WTC11 (cell line): ENCODE results near the gene FOXB2. TPM values are rescaled to one million over a fixed set of nuclear protein-coding genes. Genes with fewer than 3 reads are reported as not detected.
A peak's percentile ranks its signal among the peaks of the same experiment; 100 is the strongest.

ENCODE experiments used
- ATAC-seq: fragments of 200-7000 bp; cut with Tn5 transposase; 2 replicates; pipeline ENCODE4 v1.10.0; 2021; ENCODE audit warnings: mild to moderate bottlenecking, moderate library complexity
- CTCF ChIA-PET: fragments of 300-600 bp; sonication (Branson Sonifier 250); formaldehyde crosslinking; loops from one replicate; lab custom pipeline; 2021; ENCODE audit warnings: antibody characterized with exemption; lab: Charles Lee
- POLR2A ChIA-PET: fragments of 350-600 bp; sonication (Branson Sonifier 250); formaldehyde crosslinking; loops from one replicate; lab custom pipeline; 2021; ENCODE audit warnings: antibody characterized with exemption; lab: Charles Lee
- DNase-seq: peaks from one replicate; pipeline ENCODE4 v3.0.0; 2021; ENCODE audit warnings: low spot score
- H3K27ac Mint-ChIP-seq: 2 replicates; pipeline ENCODE4 v1.8.0; 2021; ENCODE audit warnings: mixed read lengths
- H3K27me3 Mint-ChIP-seq: 2 replicates; pipeline ENCODE4 v1.8.0; 2021; ENCODE audit warnings: low read depth, mild to moderate bottlenecking, moderate library complexity, mixed read lengths
- H3K36me3 Mint-ChIP-seq: 2 replicates; pipeline ENCODE4 v1.8.0; 2021; ENCODE audit warnings: mixed read lengths
- H3K4me1 Mint-ChIP-seq: 2 replicates; pipeline ENCODE4 v1.8.0; 2022; ENCODE audit warnings: mixed read lengths
- H3K4me3 Mint-ChIP-seq: 2 replicates; pipeline ENCODE4 v1.8.0; 2021; ENCODE audit warnings: mild to moderate bottlenecking, moderate library complexity, mixed read lengths
- H3K9me3 Mint-ChIP-seq: 2 replicates; pipeline ENCODE4 v1.8.0; 2021; ENCODE audit warnings: mixed read lengths
- ATF1 ChIP-seq: sonication (generic); formaldehyde crosslinking; IDR thresholded peaks from 2 replicates; pipeline ENCODE4 v1.8.1; 2023; ENCODE audit warnings: mild to moderate bottlenecking, moderate library complexity, missing genetic modification reagents
- ELF4 ChIP-seq: sonication (generic); formaldehyde crosslinking; IDR thresholded peaks from 2 replicates; pipeline ENCODE4 v1.8.1; 2022; ENCODE audit warnings: low read depth, mild to moderate bottlenecking, moderate library complexity, missing genetic modification reagents
- ESRRA ChIP-seq: sonication (generic); formaldehyde crosslinking; IDR thresholded peaks from 2 replicates; pipeline ENCODE4 v1.8.1; 2022; ENCODE audit warnings: mild to moderate bottlenecking, missing genetic modification reagents, borderline replicate concordance
- FOXP1 ChIP-seq: sonication (generic); formaldehyde crosslinking; IDR thresholded peaks from 2 replicates; pipeline ENCODE4 v1.8.0; 2022; ENCODE audit warnings: missing genetic modification reagents, mild to moderate bottlenecking, moderate library complexity, borderline replicate concordance
- IRF2 ChIP-seq: sonication (generic); formaldehyde crosslinking; IDR thresholded peaks from 2 replicates; pipeline ENCODE4 v1.8.0; 2022; ENCODE audit warnings: low read depth, missing genetic modification reagents, borderline replicate concordance
- JUN ChIP-seq: sonication (generic); formaldehyde crosslinking; IDR thresholded peaks from 2 replicates; pipeline ENCODE4 v1.8.0; 2023; ENCODE audit warnings: mild to moderate bottlenecking, missing genetic modification reagents
- KAT7 ChIP-seq: sonication (generic); formaldehyde crosslinking; IDR thresholded peaks from 2 replicates; pipeline ENCODE4 v1.8.1; 2023; ENCODE audit warnings: missing genetic modification reagents, mild to moderate bottlenecking, borderline replicate concordance
- MYBL2 ChIP-seq: sonication (generic); formaldehyde crosslinking; IDR thresholded peaks from 2 replicates; pipeline ENCODE4 v1.8.1; 2023; ENCODE audit warnings: mild to moderate bottlenecking, moderate library complexity, missing genetic modification reagents
- NR1H2 ChIP-seq: sonication (generic); formaldehyde crosslinking; IDR thresholded peaks from 2 replicates; pipeline ENCODE4 v1.9.0; 2021; ENCODE audit warnings: mild to moderate bottlenecking, moderate library complexity, missing genetic modification reagents
- NR3C1 ChIP-seq: sonication (generic); formaldehyde crosslinking; conservative IDR thresholded peaks from 2 replicates; pipeline ENCODE4 v1.8.1; 2023; ENCODE audit warnings: low read depth, mild to moderate bottlenecking, missing genetic modification reagents
- ZNF121 ChIP-seq: sonication (generic); formaldehyde crosslinking; IDR thresholded peaks from 2 replicates; pipeline ENCODE4 v1.8.0; 2023; ENCODE audit warnings: missing genetic modification reagents
- ZNF396 ChIP-seq: fragments of 250-450 bp; sonication (Bioruptor Pico); IDR thresholded peaks from 2 replicates; pipeline ENCODE4 v1.8.0; 2021; ENCODE audit warnings: mild to moderate bottlenecking, moderate library complexity, borderline replicate concordance
- ZNF423 ChIP-seq: fragments of 250-450 bp; sonication (Bioruptor Pico); IDR thresholded peaks from 2 replicates; pipeline ENCODE4 v2.1.2; 2022; ENCODE audit warnings: mild to moderate bottlenecking, moderate library complexity
- total RNA-seq: library from RNA; stranded (reverse); gene quantifications from 3 replicates; pipeline ENCODE4 v1.2.3, GENCODE V29; 2021
- TF ChIP-seq, protein P1 (sequence below): sonication (generic); formaldehyde crosslinking; IDR thresholded peaks from 2 replicates; pipeline ENCODE4 v1.8.1; 2023; ENCODE audit warnings: mild to moderate bottlenecking, missing genetic modification reagents
- TF ChIP-seq, protein P2 (sequence below): sonication (generic); formaldehyde crosslinking; IDR thresholded peaks from 2 replicates; pipeline ENCODE4 v1.8.1; 2023; ENCODE audit warnings: mild to moderate bottlenecking, missing genetic modification reagents, moderate library complexity
- TF ChIP-seq, protein P3 (sequence below): sonication (generic); formaldehyde crosslinking; IDR thresholded peaks from 2 replicates; pipeline ENCODE4 v1.8.0; 2022; ENCODE audit warnings: mild to moderate bottlenecking, missing genetic modification reagents
- TF ChIP-seq, protein P4 (sequence below): fragments of 250-450 bp; sonication (Bioruptor Pico); IDR thresholded peaks from 2 replicates; pipeline ENCODE4 v2.1.2; 2022; ENCODE audit warnings: mild to moderate bottlenecking, moderate library complexity
- TF ChIP-seq, protein P5 (sequence below): sonication (generic); formaldehyde crosslinking; IDR thresholded peaks from 2 replicates; pipeline ENCODE4 v1.8.0; 2022; ENCODE audit warnings: mild to moderate bottlenecking, missing genetic modification reagents

Gene FOXB2
- total RNA-seq, 1 experiment from 2014 or later, result 0.22 TPM

DNA sequence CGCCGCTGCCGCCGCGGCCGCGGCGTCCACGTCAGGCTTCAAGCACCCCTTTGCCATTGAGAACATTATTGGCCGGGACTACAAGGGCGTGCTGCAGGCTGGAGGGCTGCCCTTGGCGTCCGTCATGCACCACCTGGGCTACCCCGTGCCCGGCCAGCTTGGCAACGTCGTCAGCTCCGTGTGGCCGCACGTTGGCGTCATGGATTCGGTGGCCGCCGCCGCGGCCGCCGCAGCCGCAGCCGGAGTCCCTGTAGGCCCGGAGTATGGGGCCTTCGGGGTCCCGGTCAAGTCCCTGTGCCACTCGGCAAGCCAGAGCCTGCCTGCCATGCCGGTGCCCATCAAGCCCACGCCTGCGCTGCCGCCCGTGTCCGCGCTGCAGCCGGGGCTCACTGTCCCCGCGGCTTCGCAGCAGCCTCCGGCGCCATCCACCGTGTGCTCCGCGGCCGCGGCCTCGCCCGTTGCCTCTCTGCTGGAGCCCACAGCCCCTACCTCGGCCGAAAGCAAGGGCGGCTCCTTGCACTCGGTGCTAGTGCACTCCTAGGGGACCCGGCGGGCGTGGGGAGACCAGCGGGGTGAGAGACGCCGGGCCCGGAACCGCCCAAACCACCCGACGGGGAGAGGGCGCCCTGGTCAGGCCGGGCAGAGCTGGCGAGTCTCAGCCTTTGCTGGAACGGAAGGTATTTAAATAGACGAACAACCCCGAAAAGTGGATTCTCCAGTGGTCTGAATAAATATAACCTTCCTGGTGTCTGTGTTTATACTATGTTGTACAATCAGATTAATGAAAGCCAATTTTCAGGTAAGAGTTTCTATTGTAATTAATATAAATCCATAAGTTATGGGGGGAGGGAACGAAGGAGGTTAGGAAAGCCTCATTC is 1.2 kb downstream of the FOXB2 start:
- CTCF ChIA-PET, result interaction anchor here (8.2 kb wide), 1 partner anchor 131 kb away, joined by 85 read pairs; no protein-coding TSS in a partner anchor

DNA sequence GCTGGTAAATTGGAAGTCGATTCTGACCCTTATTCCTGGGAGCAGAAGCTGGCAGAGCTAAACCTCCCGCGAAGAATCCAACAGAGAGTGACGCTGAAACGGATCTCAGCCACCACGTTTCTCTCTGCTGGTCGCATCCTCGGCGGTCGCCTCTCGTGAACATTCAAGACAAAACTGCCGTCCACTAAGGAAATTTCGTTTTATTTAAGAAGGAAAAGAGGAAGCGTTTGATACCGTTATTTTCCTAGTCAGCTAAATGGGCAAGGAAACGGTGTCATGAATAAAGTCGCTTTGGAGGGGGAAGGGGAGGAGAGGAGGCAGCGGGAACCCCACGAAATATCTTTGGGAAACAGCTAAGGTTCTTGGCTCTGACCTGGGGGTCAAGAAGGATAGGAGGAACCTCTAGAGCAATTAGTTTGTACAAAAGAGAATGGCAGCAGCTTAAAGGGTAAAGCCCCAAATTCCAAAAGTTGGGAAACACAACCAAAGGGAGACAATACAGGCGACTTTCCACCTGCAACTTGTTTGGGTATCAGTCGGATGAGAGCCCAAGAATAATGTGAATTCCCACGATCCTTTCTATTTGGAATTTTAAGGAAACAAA is 1.9 kb downstream of the FOXB2 start:
- no peak overlapping the region for H3K27ac Mint-ChIP-seq
- no peaks in the 10 kb centered on the region; the same call in 1 of the 2 replicates for H3K36me3 Mint-ChIP-seq
- ChIA-PET POLR2A (no interaction called here), CTCF (interaction anchor here (8.2 kb wide), 1 partner anchor 130 kb away, joined by 85 read pairs; no protein-coding TSS in a partner anchor)
- no peak for ATAC-seq
- H3K4me3 Mint-ChIP-seq, result peak overlapping the region; percentile 65
- peaks cover 96% of the 10 kb centered on the region for H3K27me3 Mint-ChIP-seq
- no peaks in the 10 kb centered on the region for H3K9me3 Mint-ChIP-seq
- DNase-seq, result no peak
- TF ChIP-seq, protein P1, sequence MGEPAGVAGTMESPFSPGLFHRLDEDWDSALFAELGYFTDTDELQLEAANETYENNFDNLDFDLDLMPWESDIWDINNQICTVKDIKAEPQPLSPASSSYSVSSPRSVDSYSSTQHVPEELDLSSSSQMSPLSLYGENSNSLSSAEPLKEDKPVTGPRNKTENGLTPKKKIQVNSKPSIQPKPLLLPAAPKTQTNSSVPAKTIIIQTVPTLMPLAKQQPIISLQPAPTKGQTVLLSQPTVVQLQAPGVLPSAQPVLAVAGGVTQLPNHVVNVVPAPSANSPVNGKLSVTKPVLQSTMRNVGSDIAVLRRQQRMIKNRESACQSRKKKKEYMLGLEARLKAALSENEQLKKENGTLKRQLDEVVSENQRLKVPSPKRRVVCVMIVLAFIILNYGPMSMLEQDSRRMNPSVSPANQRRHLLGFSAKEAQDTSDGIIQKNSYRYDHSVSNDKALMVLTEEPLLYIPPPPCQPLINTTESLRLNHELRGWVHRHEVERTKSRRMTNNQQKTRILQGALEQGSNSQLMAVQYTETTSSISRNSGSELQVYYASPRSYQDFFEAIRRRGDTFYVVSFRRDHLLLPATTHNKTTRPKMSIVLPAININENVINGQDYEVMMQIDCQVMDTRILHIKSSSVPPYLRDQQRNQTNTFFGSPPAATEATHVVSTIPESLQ (CRISPR knock-in tag), result no peak
- TF ChIP-seq, protein P2, sequence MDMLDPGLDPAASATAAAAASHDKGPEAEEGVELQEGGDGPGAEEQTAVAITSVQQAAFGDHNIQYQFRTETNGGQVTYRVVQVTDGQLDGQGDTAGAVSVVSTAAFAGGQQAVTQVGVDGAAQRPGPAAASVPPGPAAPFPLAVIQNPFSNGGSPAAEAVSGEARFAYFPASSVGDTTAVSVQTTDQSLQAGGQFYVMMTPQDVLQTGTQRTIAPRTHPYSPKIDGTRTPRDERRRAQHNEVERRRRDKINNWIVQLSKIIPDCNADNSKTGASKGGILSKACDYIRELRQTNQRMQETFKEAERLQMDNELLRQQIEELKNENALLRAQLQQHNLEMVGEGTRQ (CRISPR knock-in tag), result no peak
- TF ChIP-seq IRF2 (CRISPR knock-in tag), result no peak
- peaks cover 74% of the 10 kb centered on the region for H3K4me1 Mint-ChIP-seq

More for the DNA sequence above, 1.2 kb downstream of the FOXB2 start:
- ATAC-seq (no peak), DNase-seq (no peak)
- POLR2A ChIA-PET, result no interaction called here
- no peak overlapping the region for H3K27ac Mint-ChIP-seq
- H3K4me3 Mint-ChIP-seq, result peak overlapping the region; percentile 65
- H3K36me3 Mint-ChIP-seq, result no peaks in the 10 kb centered on the region
- peaks cover 98% of the 10 kb centered on the region for H3K27me3 Mint-ChIP-seq
- no peaks in the 10 kb centered on the region for H3K9me3 Mint-ChIP-seq
- TF ChIP-seq NR1H2, result no peak
- TF ChIP-seq FOXP1 (CRISPR knock-in tag), result 0 out of 2 replicates have a peak, but pooled peaks have one; percentile 38
- H3K4me1 Mint-ChIP-seq, result peaks cover 69% of the 10 kb centered on the region

DNA sequence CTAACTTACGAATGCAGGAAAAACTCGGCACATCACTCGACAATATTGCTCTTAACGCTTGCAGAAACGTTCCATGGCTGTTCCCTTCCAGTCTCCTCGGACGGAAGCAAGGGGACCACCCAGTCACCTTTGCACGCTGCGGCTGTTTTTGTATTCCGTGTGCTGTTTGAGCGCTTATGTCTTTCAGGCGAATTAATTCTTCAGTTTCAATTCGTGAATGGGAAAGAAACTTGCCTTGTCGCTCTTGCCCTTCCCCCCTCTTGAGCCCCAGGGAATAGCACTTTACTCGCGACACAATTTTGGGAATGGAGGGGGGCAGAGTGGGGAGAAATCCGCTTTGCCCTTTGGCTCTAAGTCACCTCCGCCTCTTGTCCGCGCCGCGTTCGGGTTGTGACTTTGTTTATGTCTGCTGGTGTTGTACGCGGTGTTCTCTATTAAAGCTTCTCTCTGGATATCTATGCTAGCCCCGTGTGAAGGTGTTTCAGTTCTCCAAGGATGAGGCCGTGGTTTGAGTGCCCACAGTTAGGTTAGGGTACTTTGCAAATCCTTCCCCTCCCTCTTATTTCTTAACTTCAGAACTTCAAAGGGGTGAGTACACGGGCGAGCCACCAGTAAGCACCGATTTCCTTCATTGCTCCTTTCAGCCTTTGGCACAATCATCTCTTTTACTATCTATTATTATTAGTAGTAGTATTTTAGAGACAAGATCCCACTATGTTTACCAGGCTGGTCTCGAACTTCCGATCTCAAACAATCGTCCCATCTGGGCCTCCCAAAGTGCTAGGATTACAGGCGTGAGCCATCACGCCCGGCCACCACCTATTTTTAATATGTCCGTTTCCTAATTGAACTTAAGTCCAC is 2.7 kb downstream of the FOXB2 start:
- H3K4me1 Mint-ChIP-seq, result peaks cover 66% of the 10 kb centered on the region

DNA sequence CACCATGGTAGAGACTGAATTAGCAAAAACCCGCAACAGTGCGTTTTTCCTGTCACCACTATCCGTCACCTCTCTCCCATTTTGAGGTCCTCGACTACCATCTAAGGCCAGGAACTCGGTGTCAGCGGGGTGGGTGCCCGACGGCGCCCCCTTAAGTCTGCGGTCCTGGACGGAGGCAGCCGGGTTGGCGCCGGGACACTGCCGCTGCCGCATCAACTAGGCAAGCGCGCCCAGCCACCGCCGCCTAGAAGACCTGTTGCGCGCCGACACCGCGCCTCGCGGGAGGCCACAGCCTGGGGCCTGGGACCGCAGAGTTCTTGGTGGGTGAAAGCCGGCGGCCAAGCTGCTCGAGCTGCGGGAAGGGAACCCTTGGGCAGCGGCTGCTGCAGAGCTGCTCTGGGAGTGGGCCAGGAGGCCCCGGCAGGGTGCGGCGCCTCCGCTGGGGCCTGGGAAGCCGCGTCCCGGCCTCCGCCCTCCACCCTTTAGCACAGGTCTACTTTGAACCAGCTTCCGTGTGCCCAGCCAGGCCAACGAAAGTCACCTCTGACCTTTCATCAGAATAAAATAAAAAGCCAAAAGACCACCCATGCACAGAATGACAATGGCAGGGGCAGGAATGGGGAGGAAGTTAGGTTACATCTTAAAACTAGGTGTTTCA is 3.5 kb downstream of the FOXB2 start:
- POLR2A ChIA-PET, result interaction anchor here (0.7 kb wide), 1 partner anchor 9 kb away, joined by 3 read pairs; no protein-coding TSS in a partner anchor
- peak overlapping the region; percentile 65 for H3K4me3 Mint-ChIP-seq
- H3K36me3 Mint-ChIP-seq, result no peaks in the 10 kb centered on the region; the same call in 1 of the 2 replicates
- TF ChIP-seq JUN (CRISPR knock-in tag) (no peak), ZNF396 (no peak), NR3C1 (CRISPR knock-in tag) (no peak), ZNF423 (peak; percentile 95), MYBL2 (CRISPR knock-in tag) (no peak), ESRRA (CRISPR knock-in tag) (no peak), ZNF121 (no peak), ATF1 (CRISPR knock-in tag) (no peak)
- TF ChIP-seq, protein P3, sequence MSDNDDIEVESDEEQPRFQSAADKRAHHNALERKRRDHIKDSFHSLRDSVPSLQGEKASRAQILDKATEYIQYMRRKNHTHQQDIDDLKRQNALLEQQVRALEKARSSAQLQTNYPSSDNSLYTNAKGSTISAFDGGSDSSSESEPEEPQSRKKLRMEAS, result peak; percentile 60; the same call in 1 of the 2 replicates
- TF ChIP-seq, protein P4, sequence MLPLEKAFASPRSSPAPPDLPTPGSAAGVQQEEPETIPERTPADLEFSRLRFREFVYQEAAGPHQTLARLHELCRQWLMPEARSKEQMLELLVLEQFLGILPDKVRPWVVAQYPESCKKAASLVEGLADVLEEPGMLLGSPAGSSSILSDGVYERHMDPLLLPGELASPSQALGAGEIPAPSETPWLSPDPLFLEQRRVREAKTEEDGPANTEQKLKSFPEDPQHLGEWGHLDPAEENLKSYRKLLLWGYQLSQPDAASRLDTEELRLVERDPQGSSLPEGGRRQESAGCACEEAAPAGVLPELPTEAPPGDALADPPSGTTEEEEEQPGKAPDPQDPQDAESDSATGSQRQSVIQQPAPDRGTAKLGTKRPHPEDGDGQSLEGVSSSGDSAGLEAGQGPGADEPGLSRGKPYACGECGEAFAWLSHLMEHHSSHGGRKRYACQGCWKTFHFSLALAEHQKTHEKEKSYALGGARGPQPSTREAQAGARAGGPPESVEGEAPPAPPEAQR (CRISPR knock-in tag), result no peak

More for the DNA sequence above, 2.7 kb downstream of the FOXB2 start:
- Mint-ChIP-seq H3K36me3 (no peaks in the 10 kb centered on the region; the same call in 1 of the 2 replicates), H3K27me3 (peaks cover 88% of the 10 kb centered on the region), H3K9me3 (no peaks in the 10 kb centered on the region), H3K27ac (no peak overlapping the region), H3K4me3 (peak overlapping the region; percentile 65)
- CTCF ChIA-PET, result interaction anchor here (1.1 to 2.0 kb wide), 3 partner anchors 25 to 145 kb away, joined by 4 to 11 read pairs (median 6); no protein-coding TSS in a partner anchor
- POLR2A ChIA-PET, result interaction anchor here (0.7 kb wide), 1 partner anchor 10 kb away, joined by 3 read pairs; no protein-coding TSS in a partner anchor
- DNase-seq (no peak), ATAC-seq (no peak)
- TF ChIP-seq, protein P5, sequence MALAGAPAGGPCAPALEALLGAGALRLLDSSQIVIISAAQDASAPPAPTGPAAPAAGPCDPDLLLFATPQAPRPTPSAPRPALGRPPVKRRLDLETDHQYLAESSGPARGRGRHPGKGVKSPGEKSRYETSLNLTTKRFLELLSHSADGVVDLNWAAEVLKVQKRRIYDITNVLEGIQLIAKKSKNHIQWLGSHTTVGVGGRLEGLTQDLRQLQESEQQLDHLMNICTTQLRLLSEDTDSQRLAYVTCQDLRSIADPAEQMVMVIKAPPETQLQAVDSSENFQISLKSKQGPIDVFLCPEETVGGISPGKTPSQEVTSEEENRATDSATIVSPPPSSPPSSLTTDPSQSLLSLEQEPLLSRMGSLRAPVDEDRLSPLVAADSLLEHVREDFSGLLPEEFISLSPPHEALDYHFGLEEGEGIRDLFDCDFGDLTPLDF (CRISPR knock-in tag), result no peak
- TF ChIP-seq ELF4 (CRISPR knock-in tag), result no peak
- 0 out of 2 replicates have a peak, but pooled peaks have one; percentile 7 for TF ChIP-seq KAT7 (CRISPR knock-in tag)

More for the DNA sequence above, 3.5 kb downstream of the FOXB2 start:
- ATAC-seq (peak; percentile 46), DNase-seq (peak; percentile 73)
- Mint-ChIP-seq H3K27me3 (peaks cover 81% of the 10 kb centered on the region), H3K9me3 (no peaks in the 10 kb centered on the region), H3K4me1 (peaks cover 60% of the 10 kb centered on the region), H3K27ac (no peak overlapping the region)
- CTCF ChIA-PET, result interaction anchor here (1.1 to 2.0 kb wide), 3 partner anchors 26 to 144 kb away, joined by 4 to 11 read pairs (median 6); no protein-coding TSS in a partner anchor
